SHP77 treated with DMSO at 0.1 percent for 48 hours (cell line): ENCODE data around the gene LTO1.
A peak's percentile ranks its signal among the peaks of the same experiment; 100 is the strongest.
"Not testable (repeated sequence)": the region's sequence is repeated elsewhere in the genome, so short reads cannot be mapped to it uniquely, and the experiment has no call there.

ENCODE experiments used
- DNase-seq: peaks from one replicate; lab custom pipeline; 2025; lab: John Stamatoyannopoulos, UW

Gene LTO1

DNA sequence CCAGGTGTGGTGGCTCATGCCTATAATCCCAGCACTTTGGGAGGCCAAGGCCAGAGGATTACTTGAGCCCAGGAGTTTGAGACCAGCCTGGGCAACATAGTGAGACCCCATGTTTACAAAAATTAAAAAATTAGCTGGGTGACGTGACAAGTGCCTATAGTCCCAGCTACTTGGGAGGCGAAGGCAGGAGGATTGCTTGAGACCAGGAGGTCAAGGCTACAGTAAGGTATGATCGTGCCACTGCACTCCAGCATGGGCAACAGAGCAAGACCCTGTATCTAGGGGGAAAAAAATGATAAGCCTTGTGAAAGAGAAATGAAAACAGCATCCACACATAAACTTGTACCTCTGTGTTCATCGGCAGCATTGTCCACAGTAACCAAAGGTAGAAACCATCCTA, 42.3 kb downstream of the LTO1 start:
- no peak for DNase-seq

DNA sequence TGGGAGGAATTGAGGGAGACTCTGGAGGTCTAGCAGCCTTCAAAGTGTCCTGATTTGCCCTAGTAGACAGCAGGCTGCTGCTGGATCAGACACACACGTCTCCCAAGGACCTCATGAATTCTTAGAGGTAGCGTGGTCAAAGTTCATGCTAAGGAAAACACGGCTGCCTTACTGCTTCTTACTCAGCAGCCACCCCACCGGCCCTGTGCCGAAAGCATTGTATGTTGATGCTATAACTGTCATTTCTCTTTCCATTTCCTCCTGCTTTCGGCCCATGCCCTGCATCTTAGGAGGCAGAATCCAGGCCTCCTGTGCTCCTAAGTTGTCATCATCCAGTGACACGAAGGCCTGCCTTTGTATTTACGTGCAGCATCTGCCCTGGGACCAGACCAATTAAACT, 44.7 kb downstream of the LTO1 start:
- no peak for DNase-seq

DNA sequence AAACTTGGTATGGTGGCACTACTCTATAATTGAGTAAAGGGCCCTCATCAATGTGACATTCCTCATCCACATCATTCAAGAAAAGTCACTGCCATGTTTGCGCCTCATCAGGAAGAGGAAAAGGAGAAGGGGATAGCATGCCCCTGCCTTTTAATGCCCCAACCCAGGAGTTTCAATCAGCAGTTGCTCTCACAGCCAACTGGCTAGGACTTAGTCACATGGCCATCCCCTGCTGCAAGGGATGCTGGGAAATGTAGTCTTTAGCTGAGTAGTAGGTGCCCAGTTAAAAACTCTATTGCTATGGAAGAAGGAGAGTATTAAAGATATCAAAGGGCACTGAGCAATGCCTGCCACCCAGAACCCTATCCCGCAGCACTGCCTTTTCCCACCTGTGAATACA, 45.1 kb downstream of the LTO1 start:
- DNase-seq, result peak; percentile 4

- DNase-seq, result no peak
These were observed 47.6 kb downstream of the LTO1 start for GRCh38 chr11:69627551-69627950.

DNA sequence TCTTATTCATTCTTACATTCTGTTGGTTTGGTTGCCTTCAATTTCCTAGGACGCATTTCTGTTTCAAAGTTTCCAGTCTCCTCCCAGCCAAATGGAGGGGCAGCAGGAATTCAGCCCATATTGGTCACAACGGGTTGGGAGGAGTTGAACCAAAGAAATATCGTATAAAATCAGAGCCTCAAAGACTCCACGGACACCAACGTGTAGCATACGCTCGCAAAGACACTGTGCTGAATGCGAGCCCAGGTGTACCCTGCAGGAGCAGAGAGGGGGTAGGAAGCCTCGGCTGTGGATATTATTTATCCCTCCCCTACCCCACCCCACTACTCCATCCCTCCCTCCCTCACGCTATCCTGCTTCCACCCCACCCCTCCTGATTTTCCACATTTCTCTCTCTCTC, 49.7 kb downstream of the LTO1 start:
- DNase-seq, result no peak

DNA sequence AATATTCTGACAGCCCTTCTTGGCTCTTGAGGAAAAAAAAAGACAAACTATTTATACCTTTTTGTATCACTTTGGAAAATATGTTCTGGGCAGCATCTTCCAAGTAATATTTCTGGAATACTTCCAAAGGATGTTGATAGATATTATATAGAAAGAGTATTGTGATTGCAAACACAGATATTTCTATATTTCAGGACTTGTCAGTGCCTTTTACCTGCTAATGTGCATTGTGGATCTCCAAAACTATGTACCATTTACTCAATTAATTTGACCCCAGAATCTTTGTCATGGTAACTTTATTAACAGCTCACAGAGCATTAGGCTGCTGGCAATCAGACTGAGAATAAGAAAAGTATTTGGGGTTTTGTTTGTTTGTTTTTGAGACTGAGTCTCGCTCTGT, 50.9 kb downstream of the LTO1 start:
- no peak for DNase-seq

GRCh38 chr11:69622097-69622681, 53.0 kb downstream of the LTO1 start:
- DNase-seq, result not testable (repeated sequence)

DNA sequence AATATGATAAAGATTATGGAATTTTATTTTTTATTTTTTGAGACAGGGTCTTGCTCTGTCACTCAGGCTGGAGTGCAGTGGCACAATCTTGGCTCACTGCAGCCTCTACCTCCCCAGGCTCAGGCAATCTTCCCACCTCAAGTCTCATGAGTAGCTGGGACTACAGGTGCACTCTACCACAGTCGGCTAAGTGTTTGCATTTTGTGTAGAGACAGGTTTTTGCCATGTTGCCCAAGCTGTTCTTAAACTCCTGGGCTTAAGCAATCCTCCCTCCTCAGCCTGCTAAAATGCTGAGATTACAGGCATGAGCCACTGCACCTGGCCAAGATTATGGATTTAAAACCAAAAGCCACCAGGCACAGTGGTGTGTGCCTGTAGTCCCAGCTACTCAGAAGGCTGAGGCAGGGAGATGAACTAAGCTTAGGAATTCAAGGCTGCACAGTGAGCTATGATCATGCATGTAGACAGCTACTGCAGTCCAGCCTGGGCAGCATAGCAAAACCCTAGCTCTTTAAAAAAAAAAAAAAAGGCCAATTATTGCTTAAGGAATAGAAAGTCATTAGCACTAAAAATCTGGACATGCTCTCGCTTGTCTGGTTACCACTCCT, 54.4 kb downstream of the LTO1 start:
- no peak for DNase-seq

- DNase-seq, result no peak
These were observed 56.9 kb downstream of the LTO1 start for GRCh38 chr11:69618237-69618636.

DNA sequence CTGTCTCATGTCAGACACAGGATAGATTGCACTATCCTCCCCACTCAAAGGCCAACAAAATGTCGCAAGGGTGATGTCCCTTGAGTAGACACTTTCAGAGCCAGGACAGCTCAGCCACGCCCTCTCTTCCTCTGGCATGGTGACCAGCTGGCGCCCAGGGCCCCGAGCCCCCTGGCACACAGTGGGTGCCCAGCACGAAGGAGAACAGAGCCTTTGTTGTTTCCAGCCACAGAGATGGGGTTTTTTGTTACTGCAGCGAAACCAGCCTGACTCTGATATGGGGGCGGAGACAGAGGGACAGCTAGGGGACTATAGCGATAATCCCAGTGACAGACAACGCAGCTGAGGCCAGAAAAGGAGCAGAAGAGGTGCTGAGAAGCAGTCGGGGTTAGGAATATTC, 57.5 kb downstream of the LTO1 start:
- DNase-seq, result no peak

DNA sequence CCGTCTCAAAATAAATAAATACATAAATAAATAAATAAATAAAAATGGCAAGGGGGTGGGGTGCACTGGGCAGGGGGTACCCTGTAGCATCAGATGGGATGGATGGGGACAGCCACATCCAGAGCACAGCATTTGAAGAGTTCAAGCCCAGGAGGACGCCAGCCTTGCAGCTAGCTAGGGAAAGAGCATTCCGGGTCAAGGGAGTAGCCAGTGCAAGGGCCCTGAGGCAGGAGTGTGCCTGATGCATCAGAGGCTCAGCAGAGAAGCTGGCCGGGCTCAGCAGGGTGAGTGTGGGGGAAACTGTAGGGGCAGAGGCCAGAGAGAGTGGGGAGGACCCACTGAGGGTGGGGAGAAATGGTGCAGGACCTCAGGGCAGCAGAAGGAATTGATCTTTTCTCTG, 57.9 kb downstream of the LTO1 start:
- DNase-seq, result no peak
